ENCODE data around the gene TPK1.

GRCh38 chr7:144438759-144439158, 397.1 kb downstream of the TPK1 start:
- TF ChIP-seq CTCF (IDR thresholded peaks at IDR 0.05) (no peak), POLR2A (IDR thresholded peaks at IDR 0.05) (no peak)

Measured in right lobe of liver (tissue), 4 donors.